Left renal pelvis (tissue), 4 donors: ENCODE measurements around the gene RIC8B. TPM values are rescaled to one million over a fixed set of nuclear protein-coding genes. Genes with fewer than 3 reads are reported as not detected.

Experiments
- DNase-seq, 4 donors: peaks; one replicate each; pipeline ENCODE4 v3.0.0-alpha.2; 2013; ENCODE audit warnings: low read depth in 4 of 4, low spot score in 3 of 4
- polyA plus RNA-seq, 4 donors: library from polyadenylated mRNA; unstranded; fragments of 120-200 nt; gene quantifications; one replicate each; pipeline ENCODE4 v1.2.1, GENCODE V29; 2013; ENCODE audit not compliant: insufficient read length in 4 of 4

The RIC8B gene
- polyA plus RNA-seq, 4 donors, result 23.8 to 29.6 (median 27.7) TPM

DNA sequence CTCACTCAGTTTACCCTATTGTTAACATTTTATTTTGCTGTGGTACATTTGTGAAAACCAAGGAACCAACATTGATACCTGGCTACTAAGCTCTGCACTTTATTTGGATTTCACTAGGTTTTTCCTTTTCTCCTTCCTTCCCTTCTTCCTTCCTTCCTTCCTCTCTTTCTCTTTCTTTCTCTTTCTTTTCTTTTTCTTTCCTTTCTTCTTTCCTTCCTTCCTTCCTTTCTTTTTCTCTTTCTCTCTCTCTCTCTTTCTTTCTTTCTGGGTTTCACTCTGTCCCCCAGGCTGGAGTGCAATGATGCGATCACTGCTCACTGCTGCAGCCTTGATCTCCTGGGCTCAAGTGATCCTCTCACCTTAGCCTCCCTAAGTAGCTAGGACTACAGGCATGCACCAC, 152.2 kb downstream of the RIC8B start:
- DNase-seq, result no peak

DNA sequence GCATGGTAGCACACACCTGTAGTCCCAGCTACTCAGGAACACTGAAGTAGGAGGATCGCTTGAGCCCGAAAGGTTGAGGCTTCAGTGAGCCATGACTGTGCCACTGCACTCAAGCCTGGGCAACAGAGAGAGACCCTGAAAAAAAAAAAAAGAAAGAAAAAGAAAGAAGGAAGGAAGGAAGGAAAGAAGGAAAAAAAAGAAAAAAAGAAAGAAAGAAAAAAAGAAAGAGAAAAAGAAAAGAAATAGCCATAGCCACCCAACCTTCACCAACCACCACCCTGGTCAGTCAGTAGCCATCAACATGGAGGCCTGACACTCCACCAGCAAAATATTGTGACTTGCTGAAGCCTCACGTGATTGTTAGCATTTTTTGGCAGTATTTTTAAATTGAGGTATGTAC, 159.8 kb downstream of the RIC8B start:
- no peak for DNase-seq

Other genes starting within 250 kb of the RIC8B start
- gene RFX4, start 191.7 kb upstream of the RIC8B start, polyA plus RNA-seq, result not detected
- 100 to 1,000 TPM in 2 of 4 donors, 10 to 100 TPM in 2; 83.3 to 121 (median 94.2) TPM for gene TMEM263, start 181.2 kb downstream of the RIC8B start, polyA plus RNA-seq
- 10 to 100 TPM; 25.7 to 39.3 (median 31.7) TPM for gene MTERF2, start 212.5 kb downstream of the RIC8B start, polyA plus RNA-seq